K562 (cell line): ENCODE data around the gene MIXL1. TPM values are rescaled to one million over a fixed set of nuclear protein-coding genes. Genes with fewer than 3 reads are reported as not detected.
A peak's percentile ranks its signal among the peaks of the same experiment; 100 is the strongest.

Experiments
- BDP1 ChIP-seq: IDR thresholded peaks from 3 replicates; pipeline ENCODE4 v1.6.1; 2011; ENCODE audit not compliant: insufficient read length, insufficient read depth
- IRF2 ChIP-seq: sonication (generic); formaldehyde crosslinking; IDR thresholded peaks from 2 replicates; pipeline ENCODE4 v1.8.1; 2022; ENCODE audit warnings: mild to moderate bottlenecking, missing genetic modification reagents
- NCOA4 ChIP-seq: fragments of 450-650 bp; IDR thresholded peaks from 2 replicates; pipeline ENCODE4 v1.6.1; 2018; ENCODE audit warnings: mild to moderate bottlenecking; ENCODE audit not compliant: partially characterized antibody
- RCOR1 ChIP-seq, 2 experiments: IDR thresholded peaks; 2 replicates each; pipeline ENCODE4 v1.6.1; 2012; ENCODE audit warnings: low read depth in 2 of 2, low read length in 2 of 2, borderline replicate concordance in 1 of 2, improper control_type of control experiment in 1 of 2
- ZNF57 ChIP-seq: fragments of 450-650 bp; formaldehyde crosslinking; IDR thresholded peaks from 2 replicates; pipeline ENCODE4 v1.4.0; 2020; ENCODE audit warnings: mild to moderate bottlenecking, moderate library complexity
- polyA plus RNA-seq, 8 experiments: library from polyadenylated mRNA; depleted of rRNA in 4 of 8; stranded (reverse) in 5 of 8; unstranded in 3 of 8; fragments of >200 nt; fragmentation: Nextera tagmentation in 2 of 8; fragmentation: Illumina TruSeq in 1 of 8; extraction: Ambion mirVana in 2 of 8; extraction: Trizol in 1 of 8; gene quantifications; 2 replicates each; pipeline versions ENCODE4 v1.2.1 to v1.2.3, GENCODE V29; 2011 to 2014; ENCODE audit warnings: inconsistent platforms in 1 of 8, missing spikeins in 1 of 8
- total RNA-seq, 7 experiments: library from RNA; depleted of rRNA in 6 of 7; stranded (reverse); fragments of >200 nt in 6 of 7; fragmentation: Illumina TruSeq in 2 of 7; extraction: Trizol in 2 of 7; gene quantifications; 2 replicates each; pipeline versions ENCODE4 v1.2.1 to v1.2.3, GENCODE V29; 2011 to 2021; ENCODE audit warnings: low replicate concordance in 1 of 7
- TF ChIP-seq, protein P1 (sequence below), 3 experiments: fragments of 200-800 bp in 1 of 3; fragments of 250-450 bp in 1 of 3; fragments of 450-650 bp in 1 of 3; sonication (Bioruptor Pico) in 1 of 3; sonication (Bioruptor generic) in 1 of 3; formaldehyde crosslinking in 1 of 3; IDR thresholded peaks; 2 replicates each; pipeline versions ENCODE4 v1.6.1 to v1.8.0; 2016 to 2022; ENCODE audit warnings: mild to moderate bottlenecking in 2 of 3, missing genetic modification characterization in 2 of 3, missing compliant biosample characterization in 1 of 3, moderate library complexity in 1 of 3
- TF ChIP-seq, protein P2 (sequence below), 2 experiments: fragments of 450-650 bp; IDR thresholded peaks; 2 replicates each; pipeline ENCODE4 v1.6.1; 2018; ENCODE audit warnings: mild to moderate bottlenecking in 2 of 2, low read depth in 1 of 2; ENCODE audit not compliant: partially characterized antibody in 2 of 2
- TF ChIP-seq, protein P3 (sequence below): fragments of 450-650 bp; IDR thresholded peaks from 2 replicates; pipeline ENCODE4 v1.6.1; 2016; ENCODE audit warnings: mild to moderate bottlenecking
- TF ChIP-seq, protein P4 (sequence below), 2 experiments: IDR thresholded peaks in 1 of 2; conservative IDR thresholded peaks in 1 of 2; 2 replicates each; pipeline ENCODE4 v1.6.1; 2016; ENCODE audit warnings: low read depth in 2 of 2, mild to moderate bottlenecking in 1 of 2, missing compliant biosample characterization in 1 of 2, missing genetic modification characterization in 1 of 2, moderate library complexity in 1 of 2
- TF ChIP-seq, protein P5 (sequence below): fragments of 250-450 bp; sonication (Bioruptor Pico); IDR thresholded peaks from 2 replicates; pipeline ENCODE4 v1.4.0; 2020; ENCODE audit warnings: mild to moderate bottlenecking, moderate library complexity

MIXL1 gene
- total and polyA plus RNA-seq, 9 of the 15 experiments (the other 6 are each of a cell fraction or from before 2014, with no cell fraction given) = not detected

DNA sequence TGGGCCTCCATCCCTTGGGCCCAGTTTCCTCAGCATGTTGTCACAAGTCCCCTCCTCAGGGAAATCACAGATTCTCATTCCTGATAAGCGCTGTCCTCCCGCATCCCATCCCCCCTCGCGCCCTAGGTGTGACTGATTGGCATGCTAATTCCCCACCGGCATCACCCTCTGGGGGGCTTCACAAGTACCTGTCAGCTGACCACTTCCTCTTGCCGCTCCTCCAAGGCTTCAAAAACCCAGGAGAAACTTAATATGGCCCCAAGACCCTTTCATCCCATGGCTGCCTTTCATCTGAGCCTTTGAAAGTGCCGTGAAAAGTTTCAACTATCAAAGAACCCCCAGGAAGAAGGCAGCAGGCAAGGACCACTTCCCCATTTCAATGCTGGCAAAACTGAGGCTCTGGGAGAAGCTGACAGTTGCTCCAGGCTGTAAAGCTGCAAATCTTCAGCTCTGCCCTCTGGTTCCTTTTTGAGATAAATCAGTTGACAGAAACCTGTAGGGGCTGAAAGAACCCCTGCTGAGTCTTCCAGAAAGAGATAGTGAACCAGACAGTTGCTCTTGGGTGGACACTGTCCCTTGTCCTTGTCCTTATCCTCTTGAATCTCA lies 12.8 kb upstream of the MIXL1 start (continued):
- TF ChIP-seq, protein P1, sequence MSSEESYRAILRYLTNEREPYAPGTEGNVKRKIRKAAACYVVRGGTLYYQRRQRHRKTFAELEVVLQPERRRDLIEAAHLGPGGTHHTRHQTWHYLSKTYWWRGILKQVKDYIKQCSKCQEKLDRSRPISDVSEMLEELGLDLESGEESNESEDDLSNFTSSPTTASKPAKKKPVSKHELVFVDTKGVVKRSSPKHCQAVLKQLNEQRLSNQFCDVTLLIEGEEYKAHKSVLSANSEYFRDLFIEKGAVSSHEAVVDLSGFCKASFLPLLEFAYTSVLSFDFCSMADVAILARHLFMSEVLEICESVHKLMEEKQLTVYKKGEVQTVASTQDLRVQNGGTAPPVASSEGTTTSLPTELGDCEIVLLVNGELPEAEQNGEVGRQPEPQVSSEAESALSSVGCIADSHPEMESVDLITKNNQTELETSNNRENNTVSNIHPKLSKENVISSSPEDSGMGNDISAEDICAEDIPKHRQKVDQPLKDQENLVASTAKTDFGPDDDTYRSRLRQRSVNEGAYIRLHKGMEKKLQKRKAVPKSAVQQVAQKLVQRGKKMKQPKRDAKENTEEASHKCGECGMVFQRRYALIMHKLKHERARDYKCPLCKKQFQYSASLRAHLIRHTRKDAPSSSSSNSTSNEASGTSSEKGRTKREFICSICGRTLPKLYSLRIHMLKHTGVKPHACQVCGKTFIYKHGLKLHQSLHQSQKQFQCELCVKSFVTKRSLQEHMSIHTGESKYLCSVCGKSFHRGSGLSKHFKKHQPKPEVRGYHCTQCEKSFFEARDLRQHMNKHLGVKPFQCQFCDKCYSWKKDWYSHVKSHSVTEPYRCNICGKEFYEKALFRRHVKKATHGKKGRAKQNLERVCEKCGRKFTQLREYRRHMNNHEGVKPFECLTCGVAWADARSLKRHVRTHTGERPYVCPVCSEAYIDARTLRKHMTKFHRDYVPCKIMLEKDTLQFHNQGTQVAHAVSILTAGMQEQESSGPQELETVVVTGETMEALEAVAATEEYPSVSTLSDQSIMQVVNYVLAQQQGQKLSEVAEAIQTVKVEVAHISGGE (CRISPR knock-in tag; IDR thresholded peaks at IDR 0.05) = no peak
- TF ChIP-seq, protein P2, sequence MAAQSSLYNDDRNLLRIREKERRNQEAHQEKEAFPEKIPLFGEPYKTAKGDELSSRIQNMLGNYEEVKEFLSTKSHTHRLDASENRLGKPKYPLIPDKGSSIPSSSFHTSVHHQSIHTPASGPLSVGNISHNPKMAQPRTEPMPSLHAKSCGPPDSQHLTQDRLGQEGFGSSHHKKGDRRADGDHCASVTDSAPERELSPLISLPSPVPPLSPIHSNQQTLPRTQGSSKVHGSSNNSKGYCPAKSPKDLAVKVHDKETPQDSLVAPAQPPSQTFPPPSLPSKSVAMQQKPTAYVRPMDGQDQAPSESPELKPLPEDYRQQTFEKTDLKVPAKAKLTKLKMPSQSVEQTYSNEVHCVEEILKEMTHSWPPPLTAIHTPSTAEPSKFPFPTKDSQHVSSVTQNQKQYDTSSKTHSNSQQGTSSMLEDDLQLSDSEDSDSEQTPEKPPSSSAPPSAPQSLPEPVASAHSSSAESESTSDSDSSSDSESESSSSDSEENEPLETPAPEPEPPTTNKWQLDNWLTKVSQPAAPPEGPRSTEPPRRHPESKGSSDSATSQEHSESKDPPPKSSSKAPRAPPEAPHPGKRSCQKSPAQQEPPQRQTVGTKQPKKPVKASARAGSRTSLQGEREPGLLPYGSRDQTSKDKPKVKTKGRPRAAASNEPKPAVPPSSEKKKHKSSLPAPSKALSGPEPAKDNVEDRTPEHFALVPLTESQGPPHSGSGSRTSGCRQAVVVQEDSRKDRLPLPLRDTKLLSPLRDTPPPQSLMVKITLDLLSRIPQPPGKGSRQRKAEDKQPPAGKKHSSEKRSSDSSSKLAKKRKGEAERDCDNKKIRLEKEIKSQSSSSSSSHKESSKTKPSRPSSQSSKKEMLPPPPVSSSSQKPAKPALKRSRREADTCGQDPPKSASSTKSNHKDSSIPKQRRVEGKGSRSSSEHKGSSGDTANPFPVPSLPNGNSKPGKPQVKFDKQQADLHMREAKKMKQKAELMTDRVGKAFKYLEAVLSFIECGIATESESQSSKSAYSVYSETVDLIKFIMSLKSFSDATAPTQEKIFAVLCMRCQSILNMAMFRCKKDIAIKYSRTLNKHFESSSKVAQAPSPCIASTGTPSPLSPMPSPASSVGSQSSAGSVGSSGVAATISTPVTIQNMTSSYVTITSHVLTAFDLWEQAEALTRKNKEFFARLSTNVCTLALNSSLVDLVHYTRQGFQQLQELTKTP (IDR thresholded peaks at IDR 0.05; ENCODE audit: low read depth in 1 of 2, partially characterized antibody in 2 of 2) = no peak
- TF ChIP-seq, protein P3, sequence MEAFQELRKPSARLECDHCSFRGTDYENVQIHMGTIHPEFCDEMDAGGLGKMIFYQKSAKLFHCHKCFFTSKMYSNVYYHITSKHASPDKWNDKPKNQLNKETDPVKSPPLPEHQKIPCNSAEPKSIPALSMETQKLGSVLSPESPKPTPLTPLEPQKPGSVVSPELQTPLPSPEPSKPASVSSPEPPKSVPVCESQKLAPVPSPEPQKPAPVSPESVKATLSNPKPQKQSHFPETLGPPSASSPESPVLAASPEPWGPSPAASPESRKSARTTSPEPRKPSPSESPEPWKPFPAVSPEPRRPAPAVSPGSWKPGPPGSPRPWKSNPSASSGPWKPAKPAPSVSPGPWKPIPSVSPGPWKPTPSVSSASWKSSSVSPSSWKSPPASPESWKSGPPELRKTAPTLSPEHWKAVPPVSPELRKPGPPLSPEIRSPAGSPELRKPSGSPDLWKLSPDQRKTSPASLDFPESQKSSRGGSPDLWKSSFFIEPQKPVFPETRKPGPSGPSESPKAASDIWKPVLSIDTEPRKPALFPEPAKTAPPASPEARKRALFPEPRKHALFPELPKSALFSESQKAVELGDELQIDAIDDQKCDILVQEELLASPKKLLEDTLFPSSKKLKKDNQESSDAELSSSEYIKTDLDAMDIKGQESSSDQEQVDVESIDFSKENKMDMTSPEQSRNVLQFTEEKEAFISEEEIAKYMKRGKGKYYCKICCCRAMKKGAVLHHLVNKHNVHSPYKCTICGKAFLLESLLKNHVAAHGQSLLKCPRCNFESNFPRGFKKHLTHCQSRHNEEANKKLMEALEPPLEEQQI = no peak
- TF ChIP-seq, protein P4, sequence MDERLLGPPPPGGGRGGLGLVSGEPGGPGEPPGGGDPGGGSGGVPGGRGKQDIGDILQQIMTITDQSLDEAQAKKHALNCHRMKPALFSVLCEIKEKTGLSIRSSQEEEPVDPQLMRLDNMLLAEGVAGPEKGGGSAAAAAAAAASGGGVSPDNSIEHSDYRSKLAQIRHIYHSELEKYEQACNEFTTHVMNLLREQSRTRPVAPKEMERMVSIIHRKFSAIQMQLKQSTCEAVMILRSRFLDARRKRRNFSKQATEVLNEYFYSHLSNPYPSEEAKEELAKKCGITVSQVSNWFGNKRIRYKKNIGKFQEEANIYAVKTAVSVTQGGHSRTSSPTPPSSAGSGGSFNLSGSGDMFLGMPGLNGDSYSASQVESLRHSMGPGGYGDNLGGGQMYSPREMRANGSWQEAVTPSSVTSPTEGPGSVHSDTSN (CRISPR knock-in tag; IDR thresholded peaks at IDR 0.05; ENCODE audit: low read depth) = no peak
- TF ChIP-seq, protein P4 (tag; conservative IDR thresholded peaks at IDR 0.05; ENCODE audit: low read depth) = peak; percentile 46; the same call in 1 of the 2 replicates
- no peak for TF ChIP-seq BDP1
- TF ChIP-seq RCOR1 (IDR thresholded peaks at IDR 0.05; ENCODE audit: borderline replicate concordance in 1 of 2, low read depth in 2 of 2, low read length in 2 of 2) = peak in 1 of 2 experiments; percentile 50; a peak in 1 of 4 replicates
- TF ChIP-seq NCOA4 = no peak
- TF ChIP-seq IRF2 (CRISPR knock-in tag) = no peak
- TF ChIP-seq ZNF57 (CRISPR knock-in tag) = no peak
- TF ChIP-seq, protein P5, sequence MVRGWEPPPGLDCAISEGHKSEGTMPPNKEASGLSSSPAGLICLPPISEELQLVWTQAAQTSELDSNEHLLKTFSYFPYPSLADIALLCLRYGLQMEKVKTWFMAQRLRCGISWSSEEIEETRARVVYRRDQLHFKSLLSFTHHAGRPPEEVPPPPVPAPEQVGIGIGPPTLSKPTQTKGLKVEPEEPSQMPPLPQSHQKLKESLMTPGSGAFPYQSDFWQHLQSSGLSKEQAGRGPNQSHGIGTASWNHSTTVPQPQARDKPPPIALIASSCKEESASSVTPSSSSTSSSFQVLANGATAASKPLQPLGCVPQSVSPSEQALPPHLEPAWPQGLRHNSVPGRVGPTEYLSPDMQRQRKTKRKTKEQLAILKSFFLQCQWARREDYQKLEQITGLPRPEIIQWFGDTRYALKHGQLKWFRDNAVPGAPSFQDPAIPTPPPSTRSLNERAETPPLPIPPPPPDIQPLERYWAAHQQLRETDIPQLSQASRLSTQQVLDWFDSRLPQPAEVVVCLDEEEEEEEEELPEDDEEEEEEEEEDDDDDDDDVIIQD (CRISPR knock-in tag) = no peak
